Measurements from ENCODE around the gene DIP2C. TPM values are rescaled to one million over a fixed set of nuclear protein-coding genes. Genes with fewer than 3 reads are reported as not detected.

DIP2C gene
- total RNA-seq, 3 donors from 2014 or later, result 17.1 to 48.2 (median 20.3) TPM

DNA sequence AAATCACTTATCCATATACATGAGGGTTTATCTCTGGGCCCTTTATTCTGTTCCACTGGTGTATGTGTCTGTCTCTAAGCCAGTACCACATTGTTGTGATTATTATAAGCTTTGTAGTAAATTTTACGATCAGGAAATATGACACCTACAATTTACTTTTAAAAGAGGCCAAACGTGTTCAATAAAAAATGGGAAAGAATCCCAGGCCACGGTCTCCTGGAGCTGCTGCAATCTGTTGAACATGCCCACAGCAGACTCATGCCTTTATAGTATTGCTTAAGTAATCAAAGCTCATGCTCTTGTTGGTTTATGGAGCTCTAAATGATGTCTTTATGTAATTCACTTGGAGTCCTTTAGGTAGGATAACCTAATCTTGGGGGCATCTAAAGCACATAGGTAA is 281.2 kb downstream of the DIP2C start:
- Histone ChIP-seq H3K4me3 (no peak overlapping the region), H3K4me1 (no peaks in the 10 kb centered on the region), H3K9me3 (no peaks in the 10 kb centered on the region), H3K27ac (no peak overlapping the region), H3K36me3 (no peaks in the 10 kb centered on the region), H3K27me3 (no peaks in the 10 kb centered on the region)
- TF ChIP-seq, protein P1, sequence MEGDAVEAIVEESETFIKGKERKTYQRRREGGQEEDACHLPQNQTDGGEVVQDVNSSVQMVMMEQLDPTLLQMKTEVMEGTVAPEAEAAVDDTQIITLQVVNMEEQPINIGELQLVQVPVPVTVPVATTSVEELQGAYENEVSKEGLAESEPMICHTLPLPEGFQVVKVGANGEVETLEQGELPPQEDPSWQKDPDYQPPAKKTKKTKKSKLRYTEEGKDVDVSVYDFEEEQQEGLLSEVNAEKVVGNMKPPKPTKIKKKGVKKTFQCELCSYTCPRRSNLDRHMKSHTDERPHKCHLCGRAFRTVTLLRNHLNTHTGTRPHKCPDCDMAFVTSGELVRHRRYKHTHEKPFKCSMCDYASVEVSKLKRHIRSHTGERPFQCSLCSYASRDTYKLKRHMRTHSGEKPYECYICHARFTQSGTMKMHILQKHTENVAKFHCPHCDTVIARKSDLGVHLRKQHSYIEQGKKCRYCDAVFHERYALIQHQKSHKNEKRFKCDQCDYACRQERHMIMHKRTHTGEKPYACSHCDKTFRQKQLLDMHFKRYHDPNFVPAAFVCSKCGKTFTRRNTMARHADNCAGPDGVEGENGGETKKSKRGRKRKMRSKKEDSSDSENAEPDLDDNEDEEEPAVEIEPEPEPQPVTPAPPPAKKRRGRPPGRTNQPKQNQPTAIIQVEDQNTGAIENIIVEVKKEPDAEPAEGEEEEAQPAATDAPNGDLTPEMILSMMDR (IDR thresholded peaks at IDR 0.05), result no peak
- TF ChIP-seq POLR2A (IDR thresholded peaks at IDR 0.05), result no peak
- TF ChIP-seq POLR2AphosphoS5 (IDR thresholded peaks at IDR 0.05), result no peak
- intact Hi-C loops (cut with DNase I; ENCODE audit: low total_unique reads), result no loop called here
- DNase-seq (ENCODE audit: low spot score in 2 of 2), result no peak

DNA sequence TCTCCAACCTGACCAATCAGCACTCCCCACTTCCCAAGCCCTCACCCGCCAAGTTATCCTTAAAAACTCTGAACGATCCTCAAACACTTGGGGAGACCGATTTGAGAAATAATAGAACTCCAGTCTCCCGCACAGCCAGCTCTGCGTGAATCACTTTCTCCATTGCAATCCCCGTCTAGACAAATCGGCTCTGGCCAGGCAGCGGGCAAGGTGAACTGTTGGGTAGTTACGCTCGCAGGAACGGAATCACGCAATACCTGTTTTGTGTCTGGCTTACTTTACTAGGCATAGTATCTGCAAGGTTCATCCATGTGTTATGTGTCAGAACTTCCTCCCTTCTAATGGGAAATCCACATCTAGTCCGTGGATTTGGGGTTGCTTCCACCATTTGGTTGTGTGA is 282.5 kb downstream of the DIP2C start:
- intact Hi-C loops (cut with DNase I; ENCODE audit: low total_unique reads), result no loop called here
- no peak for TF ChIP-seq POLR2AphosphoS5 (IDR thresholded peaks at IDR 0.05)
- TF ChIP-seq POLR2A (IDR thresholded peaks at IDR 0.05), result no peak
- TF ChIP-seq, protein P1 (IDR thresholded peaks at IDR 0.05), result no peak
- no peaks in the 10 kb centered on the region for H3K4me1 ChIP-seq
- H3K36me3 ChIP-seq, result no peaks in the 10 kb centered on the region
- H3K9me3 ChIP-seq, result no peaks in the 10 kb centered on the region
- H3K27me3 ChIP-seq, result no peaks in the 10 kb centered on the region
- DNase-seq (ENCODE audit: low spot score in 2 of 2), result no peak
- H3K4me3 ChIP-seq, result no peak overlapping the region
- H3K27ac ChIP-seq, result no peak overlapping the region

DNA sequence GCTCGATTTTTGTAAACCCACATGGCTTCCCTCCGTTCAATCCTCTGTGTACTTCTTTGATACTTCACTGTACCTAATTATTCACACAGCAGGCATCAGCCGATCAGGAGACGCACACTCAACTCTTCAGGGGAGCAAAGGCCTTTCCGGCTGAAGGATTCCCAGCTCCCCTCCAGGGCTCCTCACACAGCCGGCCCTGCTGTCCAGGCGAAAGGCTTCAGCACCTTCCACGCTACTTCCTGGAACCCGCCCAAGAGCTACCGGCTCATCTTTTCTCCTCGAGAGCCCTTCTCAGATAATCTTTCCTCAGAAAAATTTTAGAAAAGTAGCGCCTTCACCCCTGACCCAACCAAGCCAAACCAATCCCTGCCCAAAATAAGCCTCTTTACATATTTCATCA is 283.8 kb downstream of the DIP2C start:
- TF ChIP-seq POLR2AphosphoS5 (IDR thresholded peaks at IDR 0.05) (no peak), POLR2A (IDR thresholded peaks at IDR 0.05) (no peak)
- TF ChIP-seq, protein P1 (IDR thresholded peaks at IDR 0.05), result no peak
- Histone ChIP-seq H3K36me3 (no peaks in the 10 kb centered on the region), H3K4me3 (no peak overlapping the region), H3K27ac (no peak overlapping the region), H3K27me3 (no peaks in the 10 kb centered on the region), H3K4me1 (no peaks in the 10 kb centered on the region), H3K9me3 (no peaks in the 10 kb centered on the region)
- intact Hi-C loops (cut with DNase I; ENCODE audit: low total_unique reads), result no loop called here
- no peak for DNase-seq (ENCODE audit: low spot score in 2 of 2)

DNA sequence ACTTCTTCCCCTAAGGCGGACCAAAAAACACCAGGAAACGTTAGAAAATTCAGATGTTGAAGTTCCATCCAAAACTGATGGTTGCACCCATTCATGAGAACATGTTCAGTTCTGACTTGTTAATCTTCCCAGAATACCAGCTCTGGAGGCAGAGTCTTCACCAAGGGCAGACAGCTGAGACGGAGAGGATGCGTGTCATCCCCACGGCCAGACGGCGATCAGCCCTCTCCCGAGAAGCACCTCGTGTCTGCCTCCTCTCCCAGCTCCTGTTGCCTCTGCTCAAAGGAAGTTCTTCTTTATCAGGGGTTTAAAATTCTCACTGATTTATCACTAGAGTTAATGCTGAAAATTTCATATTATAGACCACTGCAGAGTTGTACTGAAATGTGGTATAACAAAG is 284.5 kb downstream of the DIP2C start:
- no peaks in the 10 kb centered on the region for H3K27me3 ChIP-seq
- intact Hi-C loops (cut with DNase I; ENCODE audit: low total_unique reads), result loop anchor here (5.0 kb wide), 1 partner anchor 257 kb away; no protein-coding TSS in a partner anchor
- no peak for DNase-seq (ENCODE audit: low spot score in 2 of 2)
- no peaks in the 10 kb centered on the region for H3K4me1 ChIP-seq
- no peak for TF ChIP-seq POLR2A (IDR thresholded peaks at IDR 0.05)
- TF ChIP-seq, protein P1 (IDR thresholded peaks at IDR 0.05), result no peak
- TF ChIP-seq POLR2AphosphoS5 (IDR thresholded peaks at IDR 0.05), result no peak
- H3K4me3 ChIP-seq, result no peak overlapping the region
- H3K36me3 ChIP-seq, result no peaks in the 10 kb centered on the region
- no peak overlapping the region for H3K27ac ChIP-seq
- H3K9me3 ChIP-seq, result no peaks in the 10 kb centered on the region

DNA sequence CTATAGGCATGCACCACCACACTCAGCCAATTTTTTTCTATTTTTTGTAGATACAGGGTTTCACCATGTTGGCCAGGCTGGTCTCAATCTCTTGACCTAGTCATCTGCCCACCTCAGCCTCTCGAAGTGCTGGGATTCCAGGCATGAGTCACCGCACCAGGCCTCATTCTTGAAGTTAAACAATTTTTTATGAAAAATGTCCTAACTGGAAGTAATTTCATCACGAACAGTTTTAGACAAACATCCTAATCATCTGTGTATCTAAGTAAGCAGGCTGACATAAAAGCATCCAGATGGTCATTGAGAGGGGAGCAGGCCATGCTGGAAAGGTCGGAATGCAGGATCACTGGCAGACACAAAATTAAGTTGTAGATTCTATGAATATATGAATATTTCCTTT is 285.1 kb downstream of the DIP2C start:
- TF ChIP-seq, protein P1 (IDR thresholded peaks at IDR 0.05), result no peak
- TF ChIP-seq POLR2AphosphoS5 (IDR thresholded peaks at IDR 0.05) (no peak), POLR2A (IDR thresholded peaks at IDR 0.05) (no peak)
- no peaks in the 10 kb centered on the region for H3K36me3 ChIP-seq
- H3K4me3 ChIP-seq, result no peak overlapping the region
- H3K27me3 ChIP-seq, result no peaks in the 10 kb centered on the region
- H3K4me1 ChIP-seq, result no peaks in the 10 kb centered on the region
- DNase-seq (ENCODE audit: low spot score in 2 of 2), result no peak
- H3K9me3 ChIP-seq, result no peaks in the 10 kb centered on the region
- intact Hi-C loops (cut with DNase I; ENCODE audit: low total_unique reads), result loop anchor here (5.0 kb wide), 1 partner anchor 258 kb away; no protein-coding TSS in a partner anchor
- H3K27ac ChIP-seq, result no peak overlapping the region
